ENCODE data around the gene GATA5.

Gene GATA5

GRCh38 chr20:62472941-62473585 lies 2.7 kb downstream of the GATA5 start:
- no peak for DNase-seq (ENCODE audit: low read depth)

- DNase-seq (ENCODE audit: low read depth): no peak
These were observed 3.5 kb downstream of the GATA5 start for GRCh38 chr20:62472138-62472940.

DNA sequence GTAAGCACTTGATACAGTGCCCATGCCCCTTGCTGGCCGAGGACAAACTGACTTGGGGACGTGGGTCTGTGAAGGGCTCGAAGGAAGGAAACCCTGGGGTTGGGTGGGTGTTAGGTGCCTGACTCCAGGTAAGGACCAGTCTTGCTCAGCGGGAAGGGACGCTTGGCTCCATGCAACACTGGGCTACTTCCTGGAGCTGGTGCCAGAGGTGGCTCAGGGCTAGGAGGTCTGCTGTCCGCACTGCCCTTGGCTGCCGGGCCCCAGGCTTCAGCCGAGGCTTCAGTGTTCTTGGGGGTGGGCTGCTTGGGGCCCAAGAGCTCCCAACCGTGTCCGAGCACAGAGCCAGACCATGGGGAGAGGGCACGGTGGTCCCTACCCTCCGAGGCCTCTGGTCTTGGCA lies 5.3 kb downstream of the GATA5 start:
- DNase-seq (ENCODE audit: low read depth): no peak

DNA sequence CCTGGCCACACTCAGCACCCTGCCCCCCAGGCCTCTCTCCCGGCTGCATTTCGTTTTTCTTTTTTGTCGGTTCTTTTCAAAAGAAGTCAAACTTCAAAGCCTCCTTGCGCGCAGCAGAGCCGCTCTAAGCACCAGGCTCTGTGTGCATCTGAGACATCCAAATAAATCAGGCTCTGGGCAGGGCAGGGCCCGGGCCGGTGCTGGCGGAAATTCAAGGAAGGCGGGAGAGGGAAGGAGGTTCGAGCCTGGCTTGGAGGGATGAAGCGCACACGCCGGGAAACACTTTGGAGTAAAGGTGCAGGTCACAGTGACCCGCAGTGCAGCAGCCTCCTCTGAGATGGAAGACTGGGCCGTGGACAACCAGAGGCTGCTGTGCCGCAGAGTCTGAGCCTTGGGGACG lies 5.8 kb downstream of the GATA5 start:
- DNase-seq (ENCODE audit: low read depth): no peak

GRCh38 chr20:62469352-62469751 lies 6.4 kb downstream of the GATA5 start:
- DNase-seq (ENCODE audit: low read depth): no peak

GRCh38 chr20:62466806-62467537 lies 8.8 kb downstream of the GATA5 start:
- no peak for DNase-seq (ENCODE audit: low read depth)

GRCh38 chr20:62466072-62466760 lies 9.6 kb downstream of the GATA5 start:
- DNase-seq (ENCODE audit: low read depth): no peak

GRCh38 chr20:62464990-62465389 lies 10.8 kb downstream of the GATA5 start:
- no peak for DNase-seq (ENCODE audit: low read depth)

GRCh38 chr20:62464425-62464770 lies 11.4 kb downstream of the GATA5 start:
- no peak for DNase-seq (ENCODE audit: low read depth)

DNA sequence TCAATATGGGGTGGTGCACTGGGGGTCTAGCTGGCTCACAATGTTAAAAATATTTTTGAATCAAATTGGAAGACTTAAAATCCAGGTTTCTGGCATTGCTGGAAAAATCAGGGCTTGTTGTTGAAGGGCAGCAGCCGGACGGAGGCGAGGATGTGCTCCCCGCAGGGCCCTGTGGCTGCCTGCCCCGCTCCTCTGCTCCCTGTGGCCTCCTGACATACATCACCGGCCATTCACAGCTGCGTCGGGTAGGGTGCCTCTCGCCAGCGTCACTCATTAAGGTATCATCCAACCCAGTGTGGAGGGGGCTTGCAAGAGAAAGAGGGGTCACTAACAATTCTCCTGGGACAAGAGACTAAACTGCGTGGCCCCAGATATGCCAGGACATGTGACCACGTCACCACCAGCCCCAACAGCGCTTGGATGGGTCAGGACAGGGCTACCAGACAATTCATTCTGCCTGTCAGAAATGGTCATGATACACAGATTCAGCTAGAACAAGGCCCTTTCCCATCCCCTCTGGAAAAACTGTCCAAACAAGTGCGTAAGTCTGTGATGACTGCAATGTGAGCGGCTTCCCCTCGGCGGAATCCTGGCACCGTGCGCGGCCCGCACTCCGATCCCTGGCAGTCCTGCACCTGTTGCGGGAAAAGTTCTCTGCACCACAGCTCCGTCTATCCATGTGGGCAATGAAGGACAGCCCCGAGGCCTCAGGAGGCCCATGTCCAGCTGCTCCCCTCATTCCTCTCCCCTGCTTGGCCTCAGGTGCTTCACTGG lies 12.0 kb downstream of the GATA5 start:
- DNase-seq (ENCODE audit: low read depth): no peak

DNA sequence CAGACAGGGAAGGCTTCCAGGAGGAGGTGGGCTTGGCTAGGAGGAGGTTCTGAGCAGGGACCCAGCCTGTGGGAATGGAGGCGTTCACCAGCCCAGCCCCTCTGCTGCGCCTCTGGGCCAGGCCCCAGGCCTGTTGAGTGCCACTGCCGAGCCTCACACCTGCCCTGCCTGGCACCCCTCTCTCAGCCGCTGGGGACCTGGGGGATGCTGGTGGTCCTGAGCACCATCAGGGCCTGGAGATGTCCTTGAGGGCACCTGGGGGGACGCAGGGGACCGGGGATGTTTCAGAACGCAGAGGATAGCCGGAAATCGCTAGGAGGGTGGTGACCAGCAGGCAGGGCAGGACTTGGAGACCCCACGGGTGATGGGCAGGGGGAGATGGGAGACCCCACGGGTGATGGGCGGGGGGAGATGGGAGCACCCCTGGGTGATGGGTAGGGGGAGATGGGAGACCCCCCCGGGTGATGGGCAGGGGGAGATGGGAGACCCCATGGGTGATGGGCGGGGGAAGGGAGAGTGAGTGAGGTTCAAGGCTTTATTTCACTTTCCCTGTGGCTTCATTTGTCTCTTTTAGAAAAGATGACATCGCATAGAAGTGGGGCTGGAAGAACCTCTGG lies 12.7 kb downstream of the GATA5 start:
- DNase-seq (ENCODE audit: low read depth): no peak

GRCh38 chr20:62461834-62462233 lies 14.0 kb downstream of the GATA5 start:
- no peak for DNase-seq (ENCODE audit: low read depth)

DNA sequence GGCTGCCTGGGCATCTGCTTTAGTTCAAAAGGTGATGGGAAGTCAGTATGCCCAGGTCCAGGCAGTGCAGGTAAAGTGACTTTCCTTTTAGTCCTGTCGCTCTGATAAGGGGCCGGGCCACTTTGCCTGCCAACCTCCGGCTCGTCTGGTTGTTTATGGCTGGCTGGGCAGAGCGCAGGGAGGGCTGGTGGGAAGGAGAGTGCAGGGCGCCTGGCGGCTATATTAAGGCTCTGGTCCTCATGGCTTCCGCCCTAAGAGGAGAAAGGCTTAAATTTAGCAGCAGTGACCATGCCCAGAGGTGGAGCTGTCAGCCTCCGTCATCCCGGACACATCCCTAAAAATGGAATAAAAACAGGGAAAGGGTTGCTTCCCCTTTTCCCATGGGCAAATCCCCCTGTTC lies 14.6 kb downstream of the GATA5 start:
- DNase-seq (ENCODE audit: low read depth): no peak

- no peak for DNase-seq (ENCODE audit: low read depth)
These were observed 15.1 kb downstream of the GATA5 start for GRCh38 chr20:62460678-62461077.

DNA sequence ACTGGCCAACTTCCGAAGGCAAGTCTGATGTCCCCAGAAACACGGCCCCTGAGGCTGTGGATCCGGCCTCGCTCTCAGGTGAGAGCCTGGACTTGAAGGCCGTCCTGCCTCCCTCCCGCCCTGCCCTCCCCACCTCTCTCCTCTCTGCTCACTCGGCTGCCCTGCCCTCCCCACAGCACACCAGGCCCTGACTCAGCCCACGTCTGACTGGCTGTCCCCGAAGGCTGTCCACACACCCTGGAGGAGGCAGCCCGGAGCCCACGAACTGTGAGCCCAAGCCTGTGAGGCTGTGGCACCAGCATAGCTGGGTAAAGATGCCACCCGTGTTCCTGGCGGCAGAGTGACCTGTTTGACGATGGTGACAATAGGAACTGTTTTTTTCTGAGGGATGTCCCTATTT lies 16.3 kb downstream of the GATA5 start:
- DNase-seq (ENCODE audit: low read depth): no peak

DNA sequence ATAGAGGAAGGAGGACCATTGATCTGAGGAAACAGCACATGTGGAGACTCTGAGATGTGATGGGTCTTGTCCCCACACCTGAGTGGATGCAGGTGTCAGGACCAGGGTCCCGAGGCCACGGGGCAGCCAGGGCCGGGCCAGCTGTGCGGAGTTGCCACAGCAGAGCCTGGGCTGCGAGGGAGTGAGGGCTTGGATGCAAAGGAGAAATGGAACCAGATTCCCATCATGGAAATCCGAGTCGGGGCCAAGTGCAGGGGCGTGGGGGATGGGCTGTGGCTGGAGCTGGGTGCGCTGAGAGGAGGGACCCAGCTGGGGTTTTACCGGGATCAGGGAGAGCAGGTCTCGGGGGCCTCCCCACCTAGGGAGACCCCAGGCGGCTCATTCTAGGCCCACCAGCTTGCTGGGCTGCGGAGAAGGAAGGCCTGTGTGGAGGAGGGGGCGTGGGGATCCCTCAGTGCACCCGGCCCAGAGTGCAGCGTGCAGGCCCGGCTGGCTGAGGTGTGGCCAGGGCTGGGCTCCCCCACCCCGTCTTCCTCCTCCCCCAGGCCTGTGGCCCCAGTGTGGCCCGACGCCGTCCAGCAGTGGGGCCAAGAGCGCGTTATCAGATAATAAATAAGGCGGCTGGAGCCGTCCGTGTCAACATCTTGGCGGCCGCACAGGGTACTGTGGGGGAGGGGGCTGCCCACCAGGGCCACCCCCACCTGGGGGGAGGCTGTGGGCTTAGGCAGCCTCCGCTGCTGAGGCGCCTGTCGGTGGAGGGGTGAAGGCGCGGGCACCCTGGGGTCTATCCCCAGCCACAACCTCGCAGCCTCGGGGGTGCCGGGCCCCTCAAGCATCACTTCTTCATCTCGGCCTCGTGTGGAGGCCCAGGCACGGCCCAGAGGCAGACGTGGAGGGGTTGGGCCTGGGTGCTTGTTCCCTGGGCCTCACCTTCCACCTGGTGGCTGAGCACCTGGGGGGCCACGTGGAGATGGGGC lies 17.2 kb downstream of the GATA5 start:
- DNase-seq (ENCODE audit: low read depth): no peak

DNA sequence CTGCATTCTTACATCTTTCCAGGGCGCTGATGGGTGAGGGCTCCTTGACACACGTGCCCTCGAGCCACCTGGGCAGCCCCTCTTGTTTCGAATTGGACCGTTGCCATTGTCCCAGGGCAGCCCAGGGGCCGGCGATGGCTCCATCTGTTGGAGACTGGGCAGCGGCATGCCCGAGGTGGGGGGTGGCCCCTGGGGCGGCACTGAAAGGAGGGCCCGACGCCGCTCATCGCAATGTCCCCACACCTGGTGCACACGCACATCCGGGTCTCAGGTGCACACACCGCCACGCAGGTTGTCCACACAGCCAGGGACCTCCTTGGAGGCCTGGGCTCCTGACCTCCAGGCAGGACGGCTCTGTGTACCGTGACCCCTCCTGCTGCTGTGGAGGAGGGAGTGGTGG lies 18.0 kb downstream of the GATA5 start:
- no peak for DNase-seq (ENCODE audit: low read depth)

- no peak for DNase-seq (ENCODE audit: low read depth)
These were observed 18.7 kb downstream of the GATA5 start for GRCh38 chr20:62457098-62457497.

DNA sequence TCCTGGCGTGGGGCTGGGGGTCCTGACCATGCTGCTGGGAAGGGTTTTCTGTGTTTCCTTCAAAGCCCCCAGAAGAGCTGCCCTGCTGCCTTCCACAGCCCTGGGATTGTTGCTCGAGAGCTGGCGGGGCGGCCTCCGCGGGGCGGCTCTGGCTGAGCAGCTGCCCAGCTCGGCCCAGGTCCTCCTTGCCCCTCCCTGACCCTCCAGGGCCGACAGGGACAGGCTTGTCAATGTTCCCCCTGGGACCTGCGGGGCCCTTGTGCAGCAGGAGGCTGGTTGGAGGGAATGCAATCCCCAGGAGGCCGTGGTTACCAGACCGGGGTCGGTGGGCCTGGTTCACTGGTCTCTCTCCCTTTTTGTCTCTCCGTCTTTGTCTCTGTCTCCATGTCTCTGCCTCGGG lies 19.9 kb downstream of the GATA5 start:
- DNase-seq (ENCODE audit: low read depth): no peak
